ENCODE results near the gene CDCA4.

The CDCA4 gene

DNA sequence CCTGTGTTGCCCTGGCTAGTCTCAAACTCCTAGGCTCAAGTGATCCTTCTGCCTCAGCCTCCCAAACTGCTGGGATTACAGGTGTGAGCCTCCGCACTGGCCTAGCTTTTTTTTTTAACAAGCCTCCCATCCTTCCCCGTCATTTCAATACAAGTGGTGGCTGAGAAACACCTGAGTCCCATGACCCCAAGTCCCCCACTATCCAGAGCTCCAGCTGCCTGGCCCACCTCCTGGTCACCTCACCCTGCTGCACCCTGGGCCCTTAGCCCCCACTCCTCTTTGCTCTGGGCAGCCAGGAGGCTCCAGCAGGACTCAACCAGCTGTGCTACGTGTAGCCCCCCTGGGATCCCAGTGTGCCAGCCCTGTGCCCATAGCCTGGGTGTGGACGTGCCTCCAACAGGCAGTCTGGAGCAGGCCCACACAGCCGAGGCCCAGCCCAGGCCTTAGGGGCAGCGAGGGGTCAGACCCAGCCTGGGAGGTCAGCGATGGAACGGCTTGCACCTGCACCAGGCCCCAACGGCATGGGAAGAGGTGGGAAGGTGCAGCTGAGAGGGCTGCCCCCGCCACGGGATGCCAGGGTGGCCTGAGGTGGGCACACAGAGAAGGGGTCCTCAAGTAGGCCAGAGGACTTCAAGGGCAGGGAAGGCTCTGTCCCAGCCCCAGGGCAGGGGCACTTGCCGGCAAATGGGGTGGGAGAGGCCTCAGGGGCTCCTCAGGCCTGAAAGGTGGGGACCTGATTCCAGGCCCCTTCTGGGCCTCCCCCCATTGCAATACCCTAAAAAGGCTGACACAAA is 49.2 kb downstream of the CDCA4 start:
- no peaks in the 10 kb centered on the region for H3K36me3 Mint-ChIP-seq
- no peak overlapping the region for H3K4me3 Mint-ChIP-seq
- no peak for DNase-seq
- H3K27me3 Mint-ChIP-seq, result peaks cover 19 to 30% of the 10 kb centered on the region in 2 donors
- H3K9me3 Mint-ChIP-seq, result no peaks in the 10 kb centered on the region
- ATAC-seq (replicated peaks), result no peak
- peaks cover 19 to 28% of the 10 kb centered on the region in 2 donors for H3K4me1 Mint-ChIP-seq
- no peak overlapping the region for H3K27ac Mint-ChIP-seq

DNA sequence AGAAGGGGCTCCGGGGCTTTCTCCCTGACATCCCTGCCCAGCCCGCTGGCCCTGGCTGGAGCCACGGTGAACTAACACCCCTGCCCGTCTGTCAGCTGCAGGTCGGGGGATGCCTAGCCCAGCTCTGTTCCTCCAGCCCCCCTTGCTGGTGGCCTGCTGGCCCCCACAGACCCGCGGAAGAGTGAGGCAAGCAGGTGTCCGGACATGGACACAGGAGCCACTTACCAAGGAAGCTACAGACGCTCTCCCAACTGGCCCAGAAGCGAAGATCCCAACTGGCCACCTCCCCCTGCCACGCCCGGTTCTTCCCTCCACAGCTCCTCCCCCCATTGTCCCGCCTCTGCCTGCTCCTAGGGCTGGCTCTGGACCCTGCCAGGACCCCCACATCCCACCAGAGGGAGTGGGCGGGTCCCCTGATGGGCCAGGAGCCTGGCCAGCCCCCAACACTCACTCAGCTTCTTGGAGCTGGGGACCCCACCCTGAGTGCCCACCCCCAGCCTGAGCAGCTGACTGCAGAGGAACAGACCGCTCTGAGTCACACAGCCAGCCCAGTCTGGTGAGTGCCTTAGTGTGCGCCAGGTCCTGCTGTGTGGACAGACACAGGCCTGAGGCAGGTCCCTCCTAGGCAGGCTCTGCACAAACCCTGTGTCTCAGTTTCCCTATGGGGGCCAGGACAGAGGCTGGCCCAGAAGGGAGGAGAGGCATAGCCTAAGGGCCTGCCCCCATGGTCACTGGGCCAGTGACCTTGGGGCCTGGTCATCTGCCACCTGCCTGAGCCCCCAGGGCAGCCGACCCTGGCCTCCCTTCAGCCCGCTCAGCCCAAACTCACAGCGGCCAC is 50.4 kb downstream of the CDCA4 start:
- Mint-ChIP-seq H3K4me3 (no peak overlapping the region), H3K27me3 (peaks cover 20 to 31% of the 10 kb centered on the region in 2 donors), H3K4me1 (peaks cover 13 to 18% of the 10 kb centered on the region in 2 donors), H3K36me3 (no peaks in the 10 kb centered on the region), H3K9me3 (no peaks in the 10 kb centered on the region), H3K27ac (no peak overlapping the region)
- ATAC-seq (replicated peaks), result no peak
- no peak for DNase-seq

DNA sequence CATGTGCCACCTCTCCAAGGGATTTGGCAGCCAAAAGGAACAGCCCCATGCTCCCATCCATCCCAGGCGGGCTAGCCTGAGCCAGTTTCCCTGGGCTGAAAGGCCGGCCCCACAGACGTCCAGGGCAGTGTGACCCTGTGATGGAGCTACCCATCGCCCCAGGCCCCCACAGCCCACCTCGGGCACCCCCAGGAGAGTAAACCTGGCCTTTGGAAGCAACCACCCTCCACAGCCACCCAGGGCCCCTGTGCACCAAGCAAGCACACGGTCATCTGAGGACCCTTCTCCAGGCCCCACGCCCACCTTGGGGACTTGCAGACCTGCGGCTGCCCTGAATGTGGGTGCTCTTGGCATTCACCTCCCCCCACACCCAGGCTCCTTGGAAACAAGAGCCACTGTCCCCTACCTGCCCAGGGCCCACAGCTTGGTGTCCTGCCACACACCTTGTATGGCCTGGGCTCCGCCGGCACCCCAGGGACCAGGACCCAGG is 51.1 kb downstream of the CDCA4 start:
- Mint-ChIP-seq H3K36me3 (no peaks in the 10 kb centered on the region), H3K4me3 (no peak overlapping the region), H3K9me3 (no peaks in the 10 kb centered on the region), H3K27ac (no peak overlapping the region), H3K27me3 (peaks cover 20 to 31% of the 10 kb centered on the region in 2 donors), H3K4me1 (peaks cover 12 to 16% of the 10 kb centered on the region in 2 donors)
- ATAC-seq (replicated peaks) (no peak), DNase-seq (no peak)

DNA sequence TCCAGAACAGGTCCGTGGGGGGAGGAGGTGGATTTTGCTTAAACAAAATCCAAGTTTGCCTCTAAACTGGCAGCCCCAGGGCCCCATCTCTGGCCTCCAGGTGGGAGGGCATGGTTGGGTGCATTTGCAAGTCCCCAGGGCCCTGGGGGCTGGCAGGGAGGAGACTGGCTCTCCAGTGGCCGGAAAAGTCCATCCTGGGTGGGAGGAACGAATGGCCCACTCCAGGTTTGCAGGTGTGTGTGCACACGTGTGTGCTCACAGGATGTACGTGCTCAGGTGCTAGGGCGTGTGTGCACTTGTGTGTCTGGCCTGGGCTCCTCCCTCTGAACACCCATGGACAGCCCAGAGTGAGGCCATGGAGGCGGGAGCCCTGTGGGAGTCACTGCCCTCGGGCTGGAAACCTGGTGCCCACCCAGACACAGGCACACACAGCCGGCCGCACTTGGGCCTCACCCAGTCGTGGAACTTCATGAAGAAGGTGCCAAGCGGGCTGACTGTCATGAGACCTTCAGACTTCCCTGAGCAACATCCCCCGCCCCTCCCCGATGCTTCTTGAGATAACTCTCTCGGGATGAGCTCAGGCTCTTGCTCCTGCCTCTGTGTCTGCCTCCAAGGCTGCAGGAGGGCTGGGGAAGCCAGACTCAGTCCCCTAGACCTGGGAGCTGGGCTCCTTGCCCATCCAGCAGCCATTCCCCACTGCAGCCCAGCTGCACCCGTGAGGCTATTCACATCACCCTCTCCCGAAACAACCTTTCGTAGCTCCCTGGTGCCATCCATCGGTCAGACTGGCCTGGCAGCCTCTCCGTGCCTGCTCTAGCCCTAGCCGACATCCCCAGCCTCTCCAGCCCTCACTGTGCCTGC is 52.1 kb downstream of the CDCA4 start:
- H3K27me3 Mint-ChIP-seq, result peaks cover 20 to 31% of the 10 kb centered on the region in 2 donors
- no peaks in the 10 kb centered on the region for H3K9me3 Mint-ChIP-seq
- H3K4me1 Mint-ChIP-seq, result peaks cover 12 to 16% of the 10 kb centered on the region in 2 donors
- no peak overlapping the region for H3K4me3 Mint-ChIP-seq
- no peaks in the 10 kb centered on the region for H3K36me3 Mint-ChIP-seq
- DNase-seq (no peak), ATAC-seq (replicated peaks) (peak; percentile 27 to 53)
- H3K27ac Mint-ChIP-seq, result no peak overlapping the region

DNA sequence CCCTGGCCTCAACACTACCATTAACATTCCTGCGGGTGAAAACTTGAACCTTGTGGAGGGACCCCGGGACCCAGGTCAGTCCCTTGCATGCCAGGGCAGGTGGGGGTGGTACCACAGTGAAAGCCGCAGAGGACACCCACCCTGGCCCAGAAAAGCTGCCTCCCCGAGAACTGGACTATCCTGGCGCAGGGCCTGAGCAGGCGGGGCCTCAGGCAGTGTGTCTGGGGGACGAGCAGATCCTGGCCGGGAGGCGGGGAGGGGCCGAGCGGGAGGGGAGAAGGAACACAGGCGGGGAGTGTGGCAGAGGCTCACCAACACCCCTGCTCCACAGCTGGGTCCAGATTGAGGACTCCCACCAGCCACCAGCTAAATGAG is 52.7 kb downstream of the CDCA4 start:
- DNase-seq (no peak), ATAC-seq (replicated peaks) (peak in 1 of 2 donors; percentile 14)
- no peaks in the 10 kb centered on the region for H3K36me3 Mint-ChIP-seq
- no peak overlapping the region for H3K27ac Mint-ChIP-seq
- peaks cover 20 to 31% of the 10 kb centered on the region in 2 donors for H3K27me3 Mint-ChIP-seq
- peaks cover 12 to 16% of the 10 kb centered on the region in 2 donors for H3K4me1 Mint-ChIP-seq
- no peaks in the 10 kb centered on the region for H3K9me3 Mint-ChIP-seq
- peak overlapping the region in 1 of 2 donors; percentile 44 for H3K4me3 Mint-ChIP-seq

DNA sequence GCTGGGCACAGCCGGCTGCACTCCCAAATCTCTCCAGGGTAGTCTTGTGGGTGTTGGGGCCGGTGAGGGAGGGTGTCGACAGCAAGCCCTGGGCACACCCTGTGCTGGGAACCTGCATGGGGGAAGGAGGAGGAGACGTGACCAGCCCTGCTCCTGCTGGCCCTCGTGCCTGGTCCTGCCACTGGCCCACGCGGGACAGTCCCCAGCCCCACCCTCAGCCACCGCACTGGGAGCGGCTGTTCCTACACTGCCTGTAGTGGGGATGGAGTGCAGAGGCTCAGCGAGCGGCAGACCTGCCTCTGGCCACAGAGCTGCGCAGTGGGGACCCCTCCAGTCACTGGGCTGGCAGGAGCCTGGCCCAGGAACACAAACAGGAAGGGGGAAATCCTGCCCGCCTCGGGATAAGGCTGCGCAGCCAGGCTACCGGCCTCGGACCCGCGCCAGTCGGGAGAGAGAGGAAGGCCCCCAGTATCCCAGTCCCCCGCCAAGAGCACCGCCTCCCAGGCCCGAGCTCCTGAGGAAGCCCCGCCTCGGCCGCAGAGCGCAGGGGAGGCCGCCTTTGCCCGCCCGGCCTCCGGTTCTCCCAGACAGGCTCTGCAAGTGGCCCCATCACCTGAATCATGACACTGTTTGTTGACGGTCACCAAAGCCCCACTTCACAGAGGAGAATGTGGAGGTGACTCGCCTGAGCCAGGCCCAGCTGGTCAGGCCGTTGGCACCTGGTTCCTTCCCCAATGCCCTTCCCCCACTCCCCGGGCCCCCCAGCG is 53.3 kb downstream of the CDCA4 start:
- peaks cover 20 to 31% of the 10 kb centered on the region in 2 donors for H3K27me3 Mint-ChIP-seq
- ATAC-seq (replicated peaks) (peak; percentile 36 to 44), DNase-seq (no peak)
- no peaks in the 10 kb centered on the region for H3K9me3 Mint-ChIP-seq
- H3K4me1 Mint-ChIP-seq, result peaks cover 12 to 16% of the 10 kb centered on the region in 2 donors
- H3K27ac Mint-ChIP-seq, result no peak overlapping the region
- no peaks in the 10 kb centered on the region for H3K36me3 Mint-ChIP-seq
- peak overlapping the region in 1 of 2 donors; percentile 44 for H3K4me3 Mint-ChIP-seq

DNA sequence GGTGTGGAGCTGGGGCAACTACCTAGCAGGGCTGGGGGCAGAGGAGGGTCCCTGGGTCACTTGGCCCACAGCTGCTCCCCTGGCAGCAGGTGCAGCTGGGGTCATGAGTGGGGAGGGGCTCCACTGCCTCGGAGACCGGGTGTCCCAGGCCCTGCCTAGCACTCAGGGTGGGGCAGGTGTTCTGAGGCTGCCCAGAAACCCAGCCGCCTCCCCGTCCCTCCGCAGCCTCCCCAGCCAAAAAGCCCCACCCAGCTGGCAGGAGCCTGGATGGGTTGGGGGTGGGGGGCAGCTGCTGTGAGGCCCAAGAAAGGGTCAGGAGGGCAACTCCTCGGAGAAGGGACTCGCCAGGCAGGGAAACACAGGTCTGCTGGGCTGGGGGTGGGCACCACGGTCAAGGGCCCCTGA is 53.9 kb downstream of the CDCA4 start:
- Mint-ChIP-seq H3K36me3 (no peaks in the 10 kb centered on the region), H3K27ac (no peak overlapping the region), H3K9me3 (no peaks in the 10 kb centered on the region), H3K4me1 (peaks cover 12 to 16% of the 10 kb centered on the region in 2 donors), H3K27me3 (peaks cover 20 to 31% of the 10 kb centered on the region in 2 donors), H3K4me3 (peak overlapping the region in 1 of 2 donors; percentile 4)
- ATAC-seq (replicated peaks) (no peak), DNase-seq (no peak)

DNA sequence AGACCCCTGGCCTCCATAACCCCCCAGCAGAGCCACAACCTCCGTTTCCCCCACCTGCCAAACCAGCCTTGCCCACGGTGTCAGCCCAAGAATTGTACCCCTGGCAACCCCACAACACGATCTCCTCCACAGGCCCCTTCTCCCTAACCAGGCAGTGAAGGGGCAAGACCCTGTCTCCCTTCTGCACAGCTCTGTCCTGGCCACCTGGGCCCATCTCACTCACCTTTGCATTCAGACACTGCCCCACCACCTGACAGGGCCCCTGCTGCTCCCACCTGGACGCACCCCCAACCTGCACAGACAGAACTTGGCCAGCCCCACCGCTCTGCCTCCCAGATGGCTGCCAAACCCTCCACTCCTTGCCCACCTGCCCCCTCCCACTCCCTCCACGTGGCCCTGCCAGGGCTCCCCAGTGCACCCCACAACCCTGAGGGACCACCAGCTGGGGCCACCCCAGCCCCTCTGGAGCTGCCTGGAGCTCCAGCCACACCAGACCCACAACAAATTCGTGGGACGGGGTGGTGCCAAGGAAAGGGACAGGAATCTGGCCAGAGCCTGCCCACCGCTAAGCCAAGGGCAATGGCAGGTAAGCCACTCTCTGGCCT is 54.5 kb downstream of the CDCA4 start:
- Mint-ChIP-seq H3K4me1 (peaks cover 12 to 16% of the 10 kb centered on the region in 2 donors), H3K9me3 (no peaks in the 10 kb centered on the region), H3K27me3 (peaks cover 20 to 31% of the 10 kb centered on the region in 2 donors), H3K36me3 (no peaks in the 10 kb centered on the region), H3K27ac (peak overlapping the region; percentile 27), H3K4me3 (no peak overlapping the region)
- DNase-seq (no peak), ATAC-seq (replicated peaks) (no peak)

DNA sequence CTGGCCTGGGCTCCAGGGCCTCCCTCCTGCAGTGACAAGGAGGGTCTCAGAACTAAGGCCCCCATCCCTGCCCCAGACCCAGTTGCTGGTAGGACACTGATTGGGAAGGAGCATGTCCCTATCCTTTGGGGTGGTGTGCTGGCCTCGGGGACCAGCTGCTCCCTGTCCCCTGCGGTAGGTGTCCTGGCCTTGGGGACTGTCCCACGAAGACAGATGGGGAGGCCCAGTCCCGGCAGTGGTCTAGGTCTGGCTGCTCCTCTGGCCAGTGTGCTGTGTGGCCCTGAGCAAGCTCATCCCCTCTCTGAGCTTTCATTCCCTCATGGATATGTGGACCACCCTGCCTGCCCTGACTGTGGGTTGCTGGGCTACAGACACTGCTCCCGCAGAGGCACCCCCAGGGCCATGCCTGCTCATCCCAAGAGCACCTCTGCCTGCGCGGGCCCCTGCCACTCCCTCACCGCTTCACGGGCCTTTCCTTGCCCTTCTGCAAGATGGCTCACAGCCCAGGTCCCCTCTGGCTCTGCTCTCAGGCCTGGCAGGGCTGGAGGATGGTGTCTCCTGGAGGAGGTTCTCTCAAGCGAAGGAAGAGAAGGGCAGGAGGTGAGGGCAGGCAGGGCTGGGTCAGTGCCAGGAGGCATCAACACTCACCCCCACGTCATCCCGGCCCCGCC is 55.2 kb downstream of the CDCA4 start:
- Mint-ChIP-seq H3K4me1 (peaks cover 12 to 16% of the 10 kb centered on the region in 2 donors), H3K36me3 (no peaks in the 10 kb centered on the region), H3K4me3 (no peak overlapping the region), H3K27ac (no peak overlapping the region), H3K27me3 (peaks cover 20 to 32% of the 10 kb centered on the region in 2 donors), H3K9me3 (no peaks in the 10 kb centered on the region)
- DNase-seq (no peak), ATAC-seq (replicated peaks) (no peak)

DNA sequence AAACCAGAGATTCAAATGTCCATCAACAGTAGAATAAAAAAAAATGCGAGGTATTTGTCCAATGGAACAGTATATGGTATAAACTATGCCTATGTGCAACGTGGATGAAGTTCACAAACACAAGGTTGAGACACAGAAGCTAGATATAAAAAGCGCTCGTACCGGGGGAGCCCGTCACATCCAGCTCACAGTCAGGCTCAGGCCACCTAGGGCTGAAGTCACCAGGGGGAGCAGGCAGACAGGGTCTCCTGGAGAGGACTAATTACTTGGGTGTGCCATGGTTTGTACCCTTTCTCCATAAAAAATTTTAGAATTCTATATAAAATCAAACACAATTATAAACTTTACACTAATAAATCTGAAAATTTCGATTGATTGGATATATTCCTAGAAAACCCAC is 56.3 kb downstream of the CDCA4 start:
- no peak for DNase-seq
- Mint-ChIP-seq H3K9me3 (no peaks in the 10 kb centered on the region), H3K4me3 (no peak overlapping the region), H3K27ac (no peak overlapping the region), H3K4me1 (peaks cover 12 to 16% of the 10 kb centered on the region in 2 donors), H3K36me3 (no peaks in the 10 kb centered on the region), H3K27me3 (peaks cover 20 to 37% of the 10 kb centered on the region in 2 donors)
- ATAC-seq (replicated peaks), result no peak

All from stimulated activated naive B cell treated with anti-CD40 and anti-IgM and Interleukin-4, amounts not matched to agents 10 μg/mL and 1 μg/mL and 100 μg/mL, for 72 hours (primary cell).